ENCODE measurements around the gene DHRSX.
"Not testable (repeated sequence)": the region's sequence is repeated elsewhere in the genome, so short reads cannot be mapped to it uniquely, and the experiment has no call there.

DHRSX gene

GRCh38 chrX:2342874-2343273 is 157.9 kb downstream of the DHRSX start:
- DNase-seq = no peak

DNA sequence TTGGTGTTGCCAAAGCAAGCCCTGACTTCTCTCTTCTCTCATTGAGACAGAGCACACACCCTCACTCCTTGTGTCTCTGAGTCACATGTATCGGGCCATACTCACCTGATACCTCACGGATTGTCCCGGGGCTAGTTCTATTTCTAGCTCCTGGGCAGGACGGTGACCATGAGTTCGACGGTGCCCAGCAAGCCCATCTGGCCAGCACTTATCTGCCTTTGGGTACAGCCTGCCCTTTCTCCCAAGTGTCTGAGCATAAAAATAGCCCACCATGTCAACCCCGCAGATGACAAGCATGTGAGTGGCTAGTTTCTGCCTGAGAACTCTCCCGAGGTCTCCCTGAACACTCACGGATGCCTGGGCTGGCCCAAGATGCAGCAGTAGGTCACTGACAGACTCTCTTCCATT is 158.5 kb downstream of the DHRSX start:
- DNase-seq = no peak

DNA sequence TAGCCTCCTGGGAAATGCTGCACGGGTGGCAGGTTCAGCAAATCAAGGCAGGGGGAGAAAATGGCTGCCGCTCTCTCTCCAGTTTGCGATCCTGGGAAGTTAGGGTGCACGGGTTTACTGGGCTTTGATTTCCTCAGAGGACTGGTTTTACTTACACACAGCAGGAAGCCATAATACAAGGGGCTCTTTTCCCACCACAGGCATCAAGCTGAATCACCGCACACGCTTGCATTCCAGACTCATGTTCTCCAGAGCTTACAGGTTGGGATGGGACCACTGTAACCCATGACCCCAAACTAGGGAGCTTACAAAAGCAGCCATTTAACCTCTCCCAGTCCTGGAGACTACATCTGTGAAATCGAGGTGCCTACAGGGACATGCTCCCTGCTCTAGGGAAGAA is 159.8 kb downstream of the DHRSX start:
- DNase-seq = no peak

GRCh38 chrX:2336181-2336580 is 164.6 kb downstream of the DHRSX start:
- DNase-seq = no peak

DNA sequence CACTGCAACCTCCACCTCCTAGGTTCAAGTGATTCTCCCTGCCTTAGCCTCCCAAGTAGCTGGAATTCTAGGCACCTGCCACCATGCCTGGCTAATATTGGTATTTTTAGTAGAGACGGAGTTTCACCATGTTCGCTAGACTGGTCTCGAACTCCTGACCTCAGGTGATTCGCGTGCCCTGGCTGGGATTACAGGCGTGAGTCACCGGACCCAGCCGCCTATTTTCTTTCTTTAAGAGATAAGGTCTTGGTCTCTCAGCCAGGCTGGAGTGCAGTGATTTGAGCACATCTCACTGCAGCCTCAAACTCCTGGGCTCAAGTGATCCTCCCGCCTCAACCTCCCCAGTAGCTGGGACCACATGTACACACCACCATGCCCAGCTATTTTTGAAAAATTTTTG is 166.5 kb downstream of the DHRSX start:
- DNase-seq = no peak

DNA sequence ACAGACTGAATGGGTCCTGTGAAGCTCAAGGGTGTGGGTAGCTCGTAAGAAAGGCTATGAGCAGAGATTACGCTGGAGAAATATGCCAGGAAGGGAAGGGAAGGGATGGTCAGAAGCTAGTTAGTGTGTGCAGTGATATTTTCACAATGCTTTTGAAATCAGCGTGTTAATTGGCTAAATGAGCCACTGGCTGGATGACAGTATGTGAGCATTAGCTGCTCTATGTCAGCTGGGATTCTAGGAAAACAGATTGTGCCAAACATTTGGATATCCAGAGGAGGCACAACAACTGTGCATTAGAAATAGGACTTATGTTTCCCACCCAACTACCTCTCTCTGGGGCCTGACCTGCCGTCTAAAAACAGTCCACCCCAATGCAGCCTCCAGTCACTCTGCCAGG is 168.5 kb downstream of the DHRSX start:
- DNase-seq = no peak

GRCh38 chrX:2330910-2331309 is 169.9 kb downstream of the DHRSX start:
- DNase-seq = no peak

- no peak for DNase-seq
Observed at GRCh38 chrX:2330487-2330886, 170.3 kb downstream of the DHRSX start.

GRCh38 chrX:2327423-2327822 is 173.4 kb downstream of the DHRSX start:
- no peak for DNase-seq

DNA sequence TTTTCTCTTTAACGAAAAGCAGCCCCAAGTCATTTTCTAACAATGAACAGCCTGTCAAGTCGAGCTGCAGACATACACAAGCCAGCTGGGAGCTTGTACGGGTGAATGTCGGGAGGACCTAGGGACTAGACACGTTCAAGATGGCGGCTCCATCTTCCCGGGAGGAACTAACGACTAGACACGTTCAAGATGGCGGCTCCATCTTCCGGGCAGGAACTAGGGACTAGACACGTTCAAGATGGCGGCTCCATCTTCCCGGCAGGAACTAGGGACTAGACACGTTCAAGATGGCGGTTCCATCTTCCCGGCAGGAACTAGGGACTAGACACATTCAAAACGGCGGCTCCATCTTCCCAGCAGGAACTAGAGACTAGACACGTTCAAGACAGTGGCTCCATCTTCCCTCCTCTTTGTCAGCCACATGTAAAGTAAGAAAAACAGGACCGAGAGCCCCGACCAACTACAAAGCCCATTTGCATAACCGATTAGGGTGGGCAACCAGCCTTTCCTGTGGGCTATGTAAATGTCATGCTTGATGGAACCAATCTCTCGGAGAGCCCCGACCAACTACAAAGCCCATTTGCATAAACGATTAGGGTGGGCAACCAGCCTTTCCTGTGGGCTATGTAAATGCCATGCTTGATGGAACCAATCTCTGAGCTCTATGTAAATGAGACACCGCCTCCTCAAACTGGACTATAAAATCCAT is 175.5 kb downstream of the DHRSX start:
- no peak for DNase-seq

DNA sequence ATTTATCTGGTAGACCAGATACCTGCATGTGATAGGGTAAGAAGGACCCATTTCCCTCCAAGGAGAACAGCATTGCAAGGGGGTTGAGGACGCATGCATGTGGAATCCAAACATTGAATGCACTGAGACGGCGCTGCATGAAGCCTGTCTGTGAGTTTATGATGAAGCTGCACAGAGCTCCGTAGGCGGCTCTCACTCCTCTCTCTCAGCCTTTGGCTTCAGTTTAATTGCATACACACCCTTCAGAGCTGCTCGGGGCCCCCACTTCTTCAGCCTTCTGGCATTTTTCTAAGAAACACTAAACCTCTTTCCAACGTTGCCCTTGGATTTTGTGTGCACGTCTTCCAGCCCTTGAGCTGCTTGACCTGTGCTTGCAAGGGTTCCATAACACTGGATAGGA is 176.6 kb downstream of the DHRSX start:
- no peak for DNase-seq

DNA sequence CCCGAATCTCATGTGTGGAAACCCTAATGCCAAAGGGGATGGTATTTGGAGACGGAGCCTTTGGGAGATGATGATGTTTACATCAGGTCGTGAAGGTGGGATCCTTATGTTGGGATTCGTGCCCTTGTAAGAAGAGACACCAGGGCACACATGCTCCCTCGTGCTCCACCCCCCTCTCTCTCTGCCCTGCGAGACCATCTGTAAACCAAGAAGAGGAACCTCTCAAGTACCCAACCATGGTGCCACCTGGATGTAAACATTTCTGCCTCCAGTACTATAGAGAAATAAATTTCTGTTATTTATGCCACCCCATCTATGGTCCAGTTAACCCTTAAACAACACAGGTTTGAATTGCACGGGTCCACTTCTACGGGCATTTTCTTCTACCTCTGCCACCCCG is 179.4 kb downstream of the DHRSX start:
- DNase-seq = no peak

- no peak for DNase-seq
Observed at GRCh38 chrX:2320580-2321327, 180.0 kb downstream of the DHRSX start.

DNA sequence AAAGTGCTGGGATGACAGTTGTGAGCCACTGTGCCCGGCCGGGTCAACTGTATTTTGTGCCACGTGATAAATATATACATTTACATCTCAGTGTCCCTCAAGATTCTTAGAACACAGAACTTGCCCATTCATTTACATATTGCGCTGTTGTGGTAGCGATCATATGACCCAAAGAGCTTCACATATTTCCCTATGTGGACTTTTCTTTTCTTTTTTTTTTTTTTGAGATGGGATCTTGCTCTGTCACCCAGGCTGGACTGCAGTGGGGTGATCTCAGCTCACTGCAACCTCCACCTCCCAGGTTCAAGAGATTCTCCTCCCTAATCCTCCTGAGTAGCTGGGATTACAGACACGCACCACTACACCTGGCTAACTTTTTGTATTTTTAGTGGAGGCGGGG is 180.7 kb downstream of the DHRSX start:
- DNase-seq = no peak

DNA sequence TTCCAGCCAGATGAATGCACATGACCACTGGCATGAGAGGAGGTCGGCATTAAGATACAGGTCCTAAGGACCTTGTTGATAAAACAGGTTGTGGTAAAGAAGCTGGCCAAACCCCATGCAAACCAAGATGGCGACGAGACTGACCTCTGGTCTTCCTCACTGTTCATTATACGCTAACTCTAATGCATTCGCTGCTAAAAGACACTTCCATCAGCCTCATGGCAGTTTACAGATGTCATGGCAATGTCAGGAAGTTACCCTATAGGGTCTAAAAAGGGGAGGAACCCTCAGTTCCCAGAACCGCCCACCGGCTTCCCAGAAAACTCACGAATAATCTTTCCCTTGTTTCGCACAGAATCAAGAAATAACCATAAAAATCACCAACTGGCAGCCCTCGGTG is 182.4 kb downstream of the DHRSX start:
- no peak for DNase-seq

DNA sequence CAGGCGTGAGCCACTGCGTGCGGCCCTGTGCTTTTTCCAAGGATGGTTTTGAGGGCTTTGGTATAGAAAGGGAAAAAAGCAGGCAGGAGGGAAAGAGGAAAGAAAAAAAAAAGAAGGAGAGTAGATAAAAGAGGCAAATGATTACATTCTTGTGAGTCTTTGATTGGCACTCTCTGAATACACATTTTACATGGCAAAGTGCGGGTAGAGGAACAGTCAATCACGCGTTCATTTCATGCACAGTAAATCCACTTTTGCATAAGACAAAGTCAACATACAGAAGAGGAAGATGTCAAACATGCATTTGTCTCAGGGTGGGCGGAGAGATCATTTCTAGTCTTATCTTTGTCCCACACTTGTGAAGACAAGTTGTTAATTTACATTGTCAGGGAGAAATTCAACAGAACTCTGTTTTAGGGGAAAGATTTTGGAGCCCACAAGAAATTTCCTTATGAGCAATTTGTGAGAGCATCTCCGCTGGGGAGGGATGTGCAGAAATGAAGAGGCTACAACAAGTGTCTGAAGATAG is 183.2 kb downstream of the DHRSX start:
- DNase-seq = no peak

- DNase-seq = no peak
Observed at GRCh38 chrX:2316534-2316933, 184.2 kb downstream of the DHRSX start.

DNA sequence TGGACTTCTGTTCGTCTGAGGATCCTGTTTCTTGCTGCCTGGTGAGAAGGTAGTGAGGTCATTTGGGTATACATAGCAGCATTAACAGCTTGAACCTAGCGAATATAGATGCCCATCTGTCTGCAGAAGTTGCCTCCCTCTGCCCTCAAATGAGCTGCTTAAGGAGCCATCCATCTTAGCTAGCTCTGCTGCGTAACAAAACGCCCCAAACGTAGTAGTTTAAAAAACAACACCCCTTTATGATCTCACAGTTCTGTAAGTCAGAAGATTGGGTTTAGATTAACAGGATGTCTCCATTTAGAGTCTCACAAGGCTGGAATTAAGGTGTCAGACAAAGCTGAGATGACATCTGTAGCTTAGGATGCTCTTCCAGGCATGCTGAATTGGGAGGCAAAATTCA is 185.3 kb downstream of the DHRSX start:
- no peak for DNase-seq

GRCh38 chrX:2314831-2315365 is 185.9 kb downstream of the DHRSX start:
- DNase-seq = no peak

DNA sequence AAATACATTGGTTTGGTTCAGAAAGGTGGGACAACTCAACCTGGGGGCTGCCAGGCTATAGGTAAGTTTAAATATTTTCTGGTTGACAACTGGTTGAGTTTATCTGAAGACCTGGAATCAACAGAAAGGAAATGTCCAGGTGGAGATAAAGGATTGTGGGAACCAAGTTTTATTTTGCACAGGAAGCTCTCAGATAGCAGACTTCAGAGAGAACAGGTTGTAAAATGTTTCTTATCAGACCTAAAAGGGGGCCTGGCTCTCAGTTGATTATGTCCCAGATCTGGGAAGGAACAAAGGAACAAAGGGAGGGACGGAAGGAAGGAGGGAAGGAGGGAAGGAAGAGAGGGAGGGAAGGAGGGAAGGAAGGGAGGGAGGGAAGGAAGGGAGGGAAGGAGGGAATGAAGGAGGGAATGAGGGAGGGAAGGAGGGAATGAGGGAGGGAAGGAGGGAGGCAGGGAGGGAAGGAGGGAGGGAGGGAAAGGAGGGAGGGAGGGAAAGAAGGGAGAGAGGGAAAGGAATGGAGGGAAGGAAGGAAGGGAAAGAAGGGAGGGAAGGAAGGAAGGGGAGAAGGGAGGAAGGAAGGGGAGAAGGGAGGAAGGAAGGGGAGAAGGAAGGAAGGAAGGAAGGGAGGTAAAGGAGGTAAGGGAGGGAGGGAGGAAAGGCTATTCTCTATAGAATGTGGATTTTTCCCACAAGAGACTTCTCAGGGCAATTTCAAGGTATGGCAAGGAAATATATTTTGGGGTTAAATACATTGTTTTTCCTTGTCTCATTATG is 186.7 kb downstream of the DHRSX start:
- no peak for DNase-seq

DNA sequence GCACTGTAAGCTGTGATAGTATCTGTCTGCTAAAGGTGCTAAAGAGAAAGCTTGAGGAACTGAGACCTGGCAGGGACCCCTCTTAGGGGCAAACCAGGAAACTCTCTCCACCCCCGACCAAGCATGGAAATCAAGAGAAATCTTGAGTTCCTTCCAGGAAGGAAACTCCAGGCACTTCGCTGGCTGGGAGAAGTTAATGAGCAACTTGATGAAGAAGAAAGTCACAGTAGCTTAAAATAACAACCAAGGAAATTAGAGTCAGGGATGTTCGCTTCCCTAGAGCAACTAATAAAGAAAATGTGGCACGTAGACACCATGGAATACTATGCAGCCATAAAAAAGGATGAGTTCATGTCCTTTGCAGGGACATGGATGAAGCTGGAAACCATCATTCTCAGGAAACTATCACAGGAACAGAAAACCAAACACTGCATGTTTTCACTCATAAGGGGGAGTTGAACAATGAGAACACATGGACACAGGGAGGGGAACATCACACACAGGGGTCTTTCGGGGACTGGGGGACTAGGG is 188.7 kb downstream of the DHRSX start:
- DNase-seq = not testable (repeated sequence)

DNA sequence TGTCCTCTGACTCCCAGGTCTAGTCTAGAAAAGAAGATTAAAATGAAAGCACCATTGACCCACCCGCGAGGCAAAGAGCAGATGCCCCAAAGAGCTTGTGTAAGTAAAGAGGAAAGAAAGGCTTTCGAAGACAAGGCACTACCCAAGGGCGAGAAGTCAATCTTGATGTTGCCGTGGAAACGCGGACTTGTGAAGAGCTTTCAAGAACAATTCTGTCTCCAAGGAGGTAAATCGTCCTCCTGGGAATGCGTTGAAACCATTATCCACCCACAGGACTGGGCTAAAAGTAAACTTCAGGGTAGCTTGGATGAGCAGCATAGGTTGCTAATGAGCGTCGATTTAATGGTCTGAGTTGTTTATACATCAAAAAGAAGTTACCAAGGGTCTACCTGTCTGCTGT is 189.3 kb downstream of the DHRSX start:
- DNase-seq = no peak

GRCh38 chrX:2301901-2302300 is 198.9 kb downstream of the DHRSX start:
- DNase-seq = no peak

All from NCI-H446 (cell line).